K562 (cell line): ENCODE data around the gene SHF. TPM values are rescaled to one million over a fixed set of nuclear protein-coding genes. Genes with fewer than 3 reads are reported as not detected.

Source experiments
- CXXC5 ChIP-seq: fragments of 250-450 bp; sonication (Bioruptor Pico); IDR thresholded peaks from 2 replicates; pipeline ENCODE4 v1.8.0; 2022; ENCODE audit warnings: inconsistent platforms, mild to moderate bottlenecking, moderate library complexity
- ESRRA ChIP-seq: fragments of 450-650 bp; IDR thresholded peaks from 2 replicates; pipeline ENCODE4 v1.6.1; 2014; ENCODE audit warnings: low read depth, mild to moderate bottlenecking, moderate library complexity, borderline replicate concordance
- HLTF ChIP-seq: fragments of 450-650 bp; IDR thresholded peaks from 2 replicates; pipeline ENCODE4 v1.6.1; 2016
- HSF4 ChIP-seq: fragments of 250-450 bp; sonication (Bioruptor Pico); IDR thresholded peaks from 2 replicates; pipeline ENCODE4 v2.1.2; 2022; ENCODE audit warnings: mild to moderate bottlenecking, moderate library complexity, borderline replicate concordance
- JUN ChIP-seq, 2 experiments: sonication (generic) in 1 of 2; formaldehyde crosslinking in 1 of 2; IDR thresholded peaks; 2 replicates each; pipeline versions ENCODE4 v1.6.1 to v1.8.0; 2012 to 2022; ENCODE audit warnings: borderline replicate concordance in 2 of 2, mild to moderate bottlenecking in 2 of 2, improper control_type of control experiment in 1 of 2, low read depth in 1 of 2, low read length in 1 of 2, missing genetic modification reagents in 1 of 2
- KAT8 ChIP-seq: fragments of 450-650 bp; IDR thresholded peaks from 2 replicates; pipeline ENCODE4 v1.6.1; 2016; ENCODE audit warnings: low read depth, mild to moderate bottlenecking
- NCOA2 ChIP-seq, 2 experiments: fragments of 450-650 bp; IDR thresholded peaks; 2 replicates each; pipeline ENCODE4 v1.6.1; 2018; ENCODE audit warnings: mild to moderate bottlenecking in 2 of 2, moderate library complexity in 1 of 2; ENCODE audit not compliant: partially characterized antibody in 2 of 2
- PHF8 ChIP-seq: fragments of 200-600 bp; sonication (generic); IDR thresholded peaks from 2 replicates; pipeline ENCODE4 v1.6.1; 2012; ENCODE audit warnings: mixed run types, mild to moderate bottlenecking, inconsistent platforms, low read length, moderate library complexity, borderline replicate concordance
- POLR3A ChIP-seq: IDR thresholded peaks from 2 replicates; pipeline ENCODE4 v1.6.1; 2011; ENCODE audit warnings: borderline replicate concordance, mild to moderate bottlenecking, moderate library complexity; ENCODE audit not compliant: insufficient read length, insufficient read depth; ENCODE audit errors: extremely low read depth
- TCFL5 ChIP-seq: fragments of 250-450 bp; sonication (Bioruptor Pico); conservative IDR thresholded peaks from 2 replicates; pipeline ENCODE4 v1.6.1; 2021; ENCODE audit warnings: mild to moderate bottlenecking, moderate library complexity, matching md5 sums
- ZBTB8A ChIP-seq: fragments of 450-650 bp; IDR thresholded peaks from 2 replicates; pipeline ENCODE4 v1.6.1; 2018; ENCODE audit warnings: mild to moderate bottlenecking, moderate library complexity; ENCODE audit not compliant: partially characterized antibody
- ZKSCAN1 ChIP-seq: fragments of 150-350 bp; IDR thresholded peaks from 2 replicates; pipeline ENCODE4 v1.6.1; 2016; ENCODE audit warnings: low read depth, low read length
- ZNF695 ChIP-seq: fragments of 450-650 bp; formaldehyde crosslinking; IDR thresholded peaks from 2 replicates; pipeline ENCODE4 v1.4.0; 2020; ENCODE audit warnings: mild to moderate bottlenecking, moderate library complexity
- ZNF76 ChIP-seq: fragments of 250-450 bp; sonication (Bioruptor Pico); IDR thresholded peaks from 2 replicates; pipeline ENCODE4 v1.4.0; 2020; ENCODE audit warnings: mild to moderate bottlenecking, moderate library complexity, borderline replicate concordance
- polyA plus RNA-seq, 8 experiments: library from polyadenylated mRNA; depleted of rRNA in 4 of 8; stranded (reverse) in 5 of 8; unstranded in 3 of 8; fragments of >200 nt; fragmentation: Nextera tagmentation in 2 of 8; fragmentation: Illumina TruSeq in 1 of 8; extraction: Ambion mirVana in 2 of 8; extraction: Trizol in 1 of 8; gene quantifications; 2 replicates each; pipeline versions ENCODE4 v1.2.1 to v1.2.3, GENCODE V29; 2011 to 2014; ENCODE audit warnings: inconsistent platforms in 1 of 8, missing spikeins in 1 of 8
- total RNA-seq, 7 experiments: library from RNA; depleted of rRNA in 6 of 7; stranded (reverse); fragments of >200 nt in 6 of 7; fragmentation: Illumina TruSeq in 2 of 7; extraction: Trizol in 2 of 7; gene quantifications; 2 replicates each; pipeline versions ENCODE4 v1.2.1 to v1.2.3, GENCODE V29; 2011 to 2021; ENCODE audit warnings: low replicate concordance in 1 of 7
- TF ChIP-seq, protein P1 (sequence below): fragments of 450-650 bp; IDR thresholded peaks from 2 replicates; pipeline ENCODE4 v1.6.1; 2016; ENCODE audit warnings: antibody characterized with exemption
- TF ChIP-seq, protein P2 (sequence below): sonication (generic); formaldehyde crosslinking; IDR thresholded peaks from 2 replicates; pipeline ENCODE4 v1.8.1; 2023; ENCODE audit warnings: mild to moderate bottlenecking, missing genetic modification reagents
- TF ChIP-seq, protein P3 (sequence below): fragments of 450-650 bp; IDR thresholded peaks from one replicate; pipeline ENCODE4 v1.6.1; 2018; ENCODE audit warnings: mild to moderate bottlenecking, moderate library complexity; ENCODE audit not compliant: partially characterized antibody
- TF ChIP-seq, protein P4 (sequence below): IDR thresholded peaks from 3 replicates; pipeline ENCODE4 v1.6.1; 2011; ENCODE audit warnings: borderline replicate concordance, mild to moderate bottlenecking, moderate library complexity; ENCODE audit not compliant: insufficient read length; ENCODE audit errors: extremely low read depth

SHF gene
- total and polyA plus RNA-seq, 9 of the 15 experiments (the other 6 are each of a cell fraction or from before 2014, with no cell fraction given), result 0.51 to 2.2 (median 0.85) TPM; not detected in 2

DNA sequence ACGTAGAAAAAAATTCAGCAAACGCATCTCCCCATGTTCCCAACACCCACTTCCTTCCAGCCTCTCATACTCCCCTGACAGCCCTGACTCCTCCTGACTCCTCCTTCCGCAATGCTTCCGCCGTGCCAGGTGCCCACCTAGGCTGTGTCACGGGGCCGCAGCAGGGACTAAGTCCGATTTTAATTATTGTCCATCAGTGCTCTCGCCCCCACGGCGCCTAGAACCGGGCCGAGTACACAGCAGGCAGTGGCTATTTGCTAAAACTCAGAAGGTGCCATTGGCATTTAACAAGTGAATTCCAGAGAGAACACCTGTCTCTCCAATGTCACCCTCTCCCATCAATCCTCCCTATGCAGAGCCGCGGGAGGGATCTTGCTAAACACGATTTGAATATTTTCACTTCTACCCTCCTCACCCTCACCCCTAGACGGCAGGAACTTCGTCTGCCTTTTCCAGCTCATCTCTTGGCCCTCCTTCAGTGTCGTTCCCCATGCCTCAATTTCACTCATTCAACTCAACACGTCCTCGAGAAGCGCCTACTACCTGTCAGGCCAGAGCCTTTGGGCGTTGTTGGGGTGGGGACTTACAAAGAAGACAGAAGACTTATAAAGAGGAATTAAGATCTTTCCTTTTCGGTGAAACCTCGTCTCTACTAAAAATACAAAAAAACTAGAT is 11.5 kb upstream of the SHF start (continued):
- TF ChIP-seq, protein P1, sequence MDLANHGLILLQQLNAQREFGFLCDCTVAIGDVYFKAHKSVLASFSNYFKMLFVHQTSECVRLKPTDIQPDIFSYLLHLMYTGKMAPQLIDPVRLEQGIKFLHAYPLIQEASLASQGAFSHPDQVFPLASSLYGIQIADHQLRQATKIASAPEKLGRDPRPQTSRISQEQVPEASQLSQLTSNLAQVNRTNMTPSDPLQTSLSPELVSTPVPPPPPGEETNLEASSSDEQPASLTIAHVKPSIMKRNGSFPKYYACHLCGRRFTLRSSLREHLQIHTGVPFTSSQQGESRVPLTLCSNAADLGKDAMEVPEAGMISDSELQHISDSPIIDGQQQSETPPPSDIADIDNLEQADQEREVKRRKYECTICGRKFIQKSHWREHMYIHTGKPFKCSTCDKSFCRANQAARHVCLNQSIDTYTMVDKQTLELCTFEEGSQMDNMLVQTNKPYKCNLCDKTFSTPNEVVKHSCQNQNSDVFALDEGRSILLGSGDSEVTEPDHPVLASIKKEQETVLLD, result 0 out of 2 replicates have a peak, but pooled peaks have one; percentile 8
- TF ChIP-seq TCFL5 (no peak), CXXC5 (CRISPR knock-in tag) (no peak), NCOA2 (IDR thresholded peaks at IDR 0.05; ENCODE audit: partially characterized antibody in 2 of 2) (no peak), JUN (IDR thresholded peaks at IDR 0.05; ENCODE audit: borderline replicate concordance, low read depth, low read length) (0 out of 2 replicates have a peak, but pooled peaks have one; percentile 4), JUN (CRISPR knock-in tag; IDR thresholded peaks at IDR 0.05; ENCODE audit: borderline replicate concordance) (no peak), KAT8 (no peak), PHF8 (peak; percentile 27; the same call in 1 of the 2 replicates), ESRRA (no peak), ZNF76 (CRISPR knock-in tag) (no peak), ZKSCAN1 (no peak), POLR3A (no peak), ZBTB8A (no peak), HSF4 (CRISPR knock-in tag) (no peak), HLTF (0 out of 2 replicates have a peak, but pooled peaks have one; percentile 5), ZNF695 (no peak)
- TF ChIP-seq, protein P2, sequence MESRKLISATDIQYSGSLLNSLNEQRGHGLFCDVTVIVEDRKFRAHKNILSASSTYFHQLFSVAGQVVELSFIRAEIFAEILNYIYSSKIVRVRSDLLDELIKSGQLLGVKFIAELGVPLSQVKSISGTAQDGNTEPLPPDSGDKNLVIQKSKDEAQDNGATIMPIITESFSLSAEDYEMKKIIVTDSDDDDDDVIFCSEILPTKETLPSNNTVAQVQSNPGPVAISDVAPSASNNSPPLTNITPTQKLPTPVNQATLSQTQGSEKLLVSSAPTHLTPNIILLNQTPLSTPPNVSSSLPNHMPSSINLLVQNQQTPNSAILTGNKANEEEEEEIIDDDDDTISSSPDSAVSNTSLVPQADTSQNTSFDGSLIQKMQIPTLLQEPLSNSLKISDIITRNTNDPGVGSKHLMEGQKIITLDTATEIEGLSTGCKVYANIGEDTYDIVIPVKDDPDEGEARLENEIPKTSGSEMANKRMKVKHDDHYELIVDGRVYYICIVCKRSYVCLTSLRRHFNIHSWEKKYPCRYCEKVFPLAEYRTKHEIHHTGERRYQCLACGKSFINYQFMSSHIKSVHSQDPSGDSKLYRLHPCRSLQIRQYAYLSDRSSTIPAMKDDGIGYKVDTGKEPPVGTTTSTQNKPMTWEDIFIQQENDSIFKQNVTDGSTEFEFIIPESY (CRISPR knock-in tag), result 0 out of 2 replicates have a peak, but pooled peaks have one; percentile 5
- TF ChIP-seq, protein P3, sequence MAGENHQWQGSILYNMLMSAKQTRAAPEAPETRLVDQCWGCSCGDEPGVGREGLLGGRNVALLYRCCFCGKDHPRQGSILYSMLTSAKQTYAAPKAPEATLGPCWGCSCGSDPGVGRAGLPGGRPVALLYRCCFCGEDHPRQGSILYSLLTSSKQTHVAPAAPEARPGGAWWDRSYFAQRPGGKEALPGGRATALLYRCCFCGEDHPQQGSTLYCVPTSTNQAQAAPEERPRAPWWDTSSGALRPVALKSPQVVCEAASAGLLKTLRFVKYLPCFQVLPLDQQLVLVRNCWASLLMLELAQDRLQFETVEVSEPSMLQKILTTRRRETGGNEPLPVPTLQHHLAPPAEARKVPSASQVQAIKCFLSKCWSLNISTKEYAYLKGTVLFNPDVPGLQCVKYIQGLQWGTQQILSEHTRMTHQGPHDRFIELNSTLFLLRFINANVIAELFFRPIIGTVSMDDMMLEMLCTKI, result no peak
- TF ChIP-seq, protein P4, sequence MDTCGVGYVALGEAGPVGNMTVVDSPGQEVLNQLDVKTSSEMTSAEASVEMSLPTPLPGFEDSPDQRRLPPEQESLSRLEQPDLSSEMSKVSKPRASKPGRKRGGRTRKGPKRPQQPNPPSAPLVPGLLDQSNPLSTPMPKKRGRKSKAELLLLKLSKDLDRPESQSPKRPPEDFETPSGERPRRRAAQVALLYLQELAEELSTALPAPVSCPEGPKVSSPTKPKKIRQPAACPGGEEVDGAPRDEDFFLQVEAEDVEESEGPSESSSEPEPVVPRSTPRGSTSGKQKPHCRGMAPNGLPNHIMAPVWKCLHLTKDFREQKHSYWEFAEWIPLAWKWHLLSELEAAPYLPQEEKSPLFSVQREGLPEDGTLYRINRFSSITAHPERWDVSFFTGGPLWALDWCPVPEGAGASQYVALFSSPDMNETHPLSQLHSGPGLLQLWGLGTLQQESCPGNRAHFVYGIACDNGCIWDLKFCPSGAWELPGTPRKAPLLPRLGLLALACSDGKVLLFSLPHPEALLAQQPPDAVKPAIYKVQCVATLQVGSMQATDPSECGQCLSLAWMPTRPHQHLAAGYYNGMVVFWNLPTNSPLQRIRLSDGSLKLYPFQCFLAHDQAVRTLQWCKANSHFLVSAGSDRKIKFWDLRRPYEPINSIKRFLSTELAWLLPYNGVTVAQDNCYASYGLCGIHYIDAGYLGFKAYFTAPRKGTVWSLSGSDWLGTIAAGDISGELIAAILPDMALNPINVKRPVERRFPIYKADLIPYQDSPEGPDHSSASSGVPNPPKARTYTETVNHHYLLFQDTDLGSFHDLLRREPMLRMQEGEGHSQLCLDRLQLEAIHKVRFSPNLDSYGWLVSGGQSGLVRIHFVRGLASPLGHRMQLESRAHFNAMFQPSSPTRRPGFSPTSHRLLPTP, result no peak
